T-cell (primary cell): ENCODE data around the gene RASA2. TPM values are rescaled to one million over a fixed set of nuclear protein-coding genes. Genes with fewer than 3 reads are reported as not detected.
"Not testable (repeated sequence)": the region's sequence is repeated elsewhere in the genome, so short reads cannot be mapped to it uniquely, and the experiment has no call there.

ENCODE experiments used
- ATAC-seq, 4 experiments: fragments of 200-7000 bp in 3 of 4; fragments of 150-1000 bp in 1 of 4; cut with Tn5 transposase; replicated peaks in 1 of 4; 1 replicate in 3 of 4; 2 replicates in 1 of 4; pipeline ENCODE4 v1.10.0; 2021; ENCODE audit warnings: moderate library complexity in 3 of 4, mild to moderate bottlenecking in 2 of 4, moderate number of reproducible peaks in 1 of 4
- CTCF ChIA-PET, 2 donors: fragments of 300-600 bp; sonication (Branson Sonifier 250); formaldehyde crosslinking; loops; one replicate each; lab custom pipeline; 2022; ENCODE audit warnings: antibody characterized with exemption in 2 of 2; lab: Charles Lee
- POLR2A ChIA-PET, 2 donors: fragments of 300-600 bp; sonication (Branson Sonifier 250); formaldehyde crosslinking; loops; one replicate each; lab custom pipeline; 2022; ENCODE audit warnings: antibody characterized with exemption in 2 of 2; lab: Charles Lee
- DNase-seq, 35 experiments: peaks; one replicate each; pipeline versions ENCODE4 v3.0.0 to v3.0.0-alpha.2; 2013 to 2023
- H3K27ac ChIP-seq: one replicate; pipeline ENCODE4 v1.5.1; 2013; ENCODE audit warnings: low read length
- H3K27me3 ChIP-seq, 2 experiments: replicated peaks in 1 of 2; 1 replicate in 1 of 2; 2 replicates in 1 of 2; pipeline versions ENCODE4 v1.6.1 to v1.7.0; 2013; ENCODE audit warnings: low read length in 1 of 2, mixed read lengths in 1 of 2; ENCODE audit not compliant: control insufficient read depth in 2 of 2, insufficient read depth in 2 of 2; ENCODE audit errors: extremely low read depth in 1 of 2
- H3K36me3 ChIP-seq, 2 donors: 1 replicate in 1 of 2; 2 replicates in 1 of 2; pipeline versions ENCODE4 v1.6.1 to v1.7.0; 2013; ENCODE audit warnings: low read length in 1 of 2; ENCODE audit not compliant: control insufficient read depth in 2 of 2, insufficient read depth in 1 of 2; ENCODE audit errors: extremely low read depth in 1 of 2
- H3K4me1 ChIP-seq, 2 experiments: 1 replicate in 1 of 2; 2 replicates in 1 of 2; pipeline versions ENCODE4 v1.6.1 to v1.7.0; 2013; ENCODE audit warnings: low read length in 2 of 2, mixed read lengths in 1 of 2; ENCODE audit not compliant: insufficient read depth in 2 of 2, control insufficient read depth in 1 of 2; ENCODE audit errors: extremely low read depth in 1 of 2
- H3K4me3 ChIP-seq, 2 donors: 1 replicate in 1 of 2; 2 replicates in 1 of 2; pipeline versions ENCODE4 v1.5.1 to v1.7.0; 2013; ENCODE audit warnings: mild to moderate bottlenecking in 2 of 2, low read length in 1 of 2, moderate library complexity in 1 of 2; ENCODE audit not compliant: control insufficient read depth in 1 of 2; ENCODE audit errors: extremely low read depth in 1 of 2
- H3K9me3 ChIP-seq: 2 replicates; pipeline ENCODE4 v1.7.0; 2013
- H3K27ac Mint-ChIP-seq, 2 donors: one replicate each; pipeline ENCODE4 v1.8.0; 2020 to 2021; ENCODE audit warnings: mild to moderate bottlenecking in 2 of 2, mixed read lengths in 2 of 2
- H3K27me3 Mint-ChIP-seq, 2 donors: one replicate each; pipeline ENCODE4 v1.8.0; 2021 to 2022; ENCODE audit warnings: mixed read lengths in 2 of 2
- H3K36me3 Mint-ChIP-seq: one replicate; pipeline ENCODE4 v1.8.0; 2021; ENCODE audit warnings: mixed read lengths
- H3K4me1 Mint-ChIP-seq, 3 donors: one replicate each; pipeline ENCODE4 v1.8.0; 2020 to 2022; ENCODE audit warnings: mixed read lengths in 3 of 3, mild to moderate bottlenecking in 1 of 3
- H3K4me3 Mint-ChIP-seq, 3 donors: one replicate each; pipeline ENCODE4 v1.8.0; 2020 to 2022; ENCODE audit warnings: mild to moderate bottlenecking in 3 of 3, mixed read lengths in 3 of 3, moderate library complexity in 3 of 3
- H3K9me3 Mint-ChIP-seq, 3 donors: one replicate each; pipeline ENCODE4 v1.8.0; 2020 to 2022; ENCODE audit warnings: mixed read lengths in 3 of 3
- WGBS: methylation state at CpG from one replicate; pipeline ENCODE4 v1.1.5; 2013; ENCODE audit warnings: missing lambda C conversion rate; ENCODE audit not compliant: insufficient coverage; 5-methylcytosine and 5-hydroxymethylcytosine counted together
- total RNA-seq, 35 experiments: library from RNA in 6 of 35; stranded (reverse) in 6 of 35; fragments of 120-200 nt in 1 of 35; gene quantifications; one replicate each; pipeline versions ENCODE4 v1.2.1 to v1.2.4 and lab custom pipeline; 2013 to 2026

Gene RASA2
- total RNA-seq, 5 donors from 2014 or later (not counting 1 experiment from before 2014, with no cell fraction given): 52.7 to 80.0 (median 62.6) TPM

DNA sequence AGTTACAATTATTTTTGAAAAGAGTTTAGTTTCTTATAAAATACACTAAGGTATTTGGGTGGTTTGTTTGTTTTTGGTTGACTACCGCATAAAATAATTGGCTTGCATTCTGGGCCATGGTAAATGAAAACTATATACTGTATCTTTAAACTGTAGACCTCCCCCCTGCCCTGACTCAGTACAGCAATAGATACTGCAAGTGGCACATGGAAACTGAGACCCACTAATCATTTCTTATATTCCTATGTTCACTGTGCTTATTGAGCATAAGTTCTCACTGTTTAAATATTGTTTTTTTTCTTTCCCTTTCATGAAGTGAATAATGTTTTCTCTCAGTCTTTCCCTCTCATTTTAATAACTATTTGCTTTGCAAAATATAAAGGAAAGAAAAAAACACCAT is 45.8 kb downstream of the RASA2 start:
- Histone ChIP-seq H3K27ac (peak overlapping the region; percentile 6), H3K36me3 (peaks cover 4 to 24% of the 10 kb centered on the region in 2 donors), H3K4me3 (no peak overlapping the region), H3K9me3 (no peaks in the 10 kb centered on the region), H3K4me1 (peaks cover 2 to 44% of the 10 kb centered on the region in 2 experiments), H3K27me3 (no peaks in the 10 kb centered on the region)
- no peaks in the 10 kb centered on the region for H3K27me3 Mint-ChIP-seq
- ATAC-seq: no peak
- H3K9me3 Mint-ChIP-seq: peaks cover 0 to 6% (median 5%) of the 10 kb centered on the region in 3 donors
- POLR2A ChIA-PET: interaction anchor here in 1 of 2 donors (0.5 kb wide), 1 partner anchor 90 kb away, joined by 3 read pairs; no protein-coding TSS in a partner anchor
- H3K36me3 Mint-ChIP-seq: peaks cover 35% of the 10 kb centered on the region
- no peak overlapping the region for H3K4me3 Mint-ChIP-seq
- DNase-seq: no peak
- peak overlapping the region; percentile 32 to 56 for H3K27ac Mint-ChIP-seq
- CTCF ChIA-PET: interaction anchor here in 1 of 2 donors (1.0 to 1.1 kb wide), 2 partner anchors 11 to 20 kb away, joined by 4 read pairs; no protein-coding TSS in a partner anchor
- no CpG with 5 or more reads among the region's 1 CpG for WGBS
- H3K4me1 Mint-ChIP-seq: peaks cover 64 to 71% (median 67%) of the 10 kb centered on the region in 3 donors

GRCh38 chr3:141536017-141536416 is 49.2 kb downstream of the RASA2 start:
- WGBS: no CpG with 5 or more reads among the region's 6 CpGs
- not testable (repeated sequence) for H3K9me3 Mint-ChIP-seq, DNase-seq, H3K27me3 ChIP-seq, H3K9me3 ChIP-seq, H3K27ac ChIP-seq, H3K27me3 Mint-ChIP-seq, ATAC-seq, H3K4me3 ChIP-seq, H3K4me3 Mint-ChIP-seq
- ChIA-PET CTCF (interaction anchor here in 1 of 2 donors (0.7 kb wide), 1 partner anchor 233 kb away, joined by 4 read pairs; no protein-coding TSS in a partner anchor), POLR2A (interaction anchor here in 1 of 2 donors (0.6 kb wide), 1 partner anchor 478 kb away, joined by 6 read pairs; no protein-coding TSS in a partner anchor)
- H3K27ac Mint-ChIP-seq: peak overlapping the region in 1 of 2 donors; percentile 28
- H3K4me1 ChIP-seq: peaks cover 0 to 12% of the 10 kb centered on the region in 2 experiments
- H3K36me3 ChIP-seq: peaks cover 4 to 32% of the 10 kb centered on the region in 2 donors
- peaks cover 46% of the 10 kb centered on the region for H3K36me3 Mint-ChIP-seq
- H3K4me1 Mint-ChIP-seq: peaks cover 59 to 66% (median 64%) of the 10 kb centered on the region in 3 donors

- Histone ChIP-seq H3K36me3 (peaks cover 4 to 45% of the 10 kb centered on the region in 2 donors), H3K4me3 (no peak overlapping the region), H3K27me3 (no peaks in the 10 kb centered on the region), H3K27ac (no peak overlapping the region), H3K4me1 (peaks cover 3 to 4% of the 10 kb centered on the region in 2 experiments), H3K9me3 (peaks cover 4% of the 10 kb centered on the region)
- Mint-ChIP-seq H3K36me3 (peaks cover 58% of the 10 kb centered on the region), H3K9me3 (peaks cover 0 to 10% (median 6%) of the 10 kb centered on the region in 3 donors), H3K4me3 (no peak overlapping the region), H3K4me1 (peaks cover 64 to 67% (median 67%) of the 10 kb centered on the region in 3 donors), H3K27me3 (no peaks in the 10 kb centered on the region), H3K27ac (peak overlapping the region; percentile 36 to 39)
- ChIA-PET CTCF (interaction anchor here in 1 of 2 donors (0.8 to 1.0 kb wide), 2 partner anchors 15 to 35 kb away, joined by 3 read pairs; no protein-coding TSS in a partner anchor), POLR2A (interaction anchor here in 1 of 2 donors (0.6 kb wide), 1 partner anchor 41 kb away, joined by 3 read pairs; no protein-coding TSS in a partner anchor)
- DNase-seq: no peak
- ATAC-seq: no peak
These were observed 51.0 kb downstream of the RASA2 start for GRCh38 chr3:141537856-141538255.

DNA sequence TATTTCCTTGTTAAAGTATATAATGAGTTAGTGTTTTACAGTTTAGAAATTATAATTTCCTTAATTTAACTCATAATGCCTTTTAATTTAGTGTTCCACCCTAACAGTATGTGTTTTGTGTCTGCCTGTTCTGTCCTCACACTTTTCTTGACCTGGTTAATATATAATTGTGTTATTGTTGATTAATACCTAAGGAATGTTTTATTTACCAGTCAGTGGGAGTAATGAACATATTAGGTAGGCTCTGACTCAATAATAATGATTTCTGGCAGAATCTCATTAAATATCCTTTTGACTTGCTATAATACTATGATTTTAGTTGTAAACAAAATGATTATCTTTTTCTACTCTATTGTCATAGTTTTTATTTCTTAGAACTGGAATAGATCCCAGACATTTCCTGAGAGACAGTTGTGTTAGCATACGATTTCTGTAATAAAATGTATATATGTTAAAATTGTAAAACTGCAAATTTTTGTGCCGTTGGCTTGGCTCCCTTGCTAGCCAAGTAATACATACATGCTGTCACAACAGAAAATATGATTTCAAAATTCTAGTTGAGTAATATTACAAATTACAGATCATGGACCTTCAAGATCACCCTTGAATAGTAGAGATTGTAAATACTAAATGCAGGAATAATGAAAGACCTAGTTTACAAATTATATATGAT is 51.9 kb downstream of the RASA2 start:
- H3K36me3 ChIP-seq: peaks cover 4 to 45% of the 10 kb centered on the region in 2 donors
- H3K4me1 ChIP-seq: peaks cover 0 to 4% of the 10 kb centered on the region in 2 experiments
- WGBS: no CpG with 5 or more reads among the region's 2 CpGs
- Mint-ChIP-seq H3K27ac (peak overlapping the region in 1 of 2 donors; percentile 77), H3K36me3 (peaks cover 58% of the 10 kb centered on the region), H3K9me3 (peaks cover 0 to 16% (median 12%) of the 10 kb centered on the region in 3 donors), H3K4me3 (no peak overlapping the region), H3K4me1 (peaks cover 61 to 64% (median 62%) of the 10 kb centered on the region in 3 donors), H3K27me3 (no peaks in the 10 kb centered on the region)
- no peaks in the 10 kb centered on the region for H3K27me3 ChIP-seq
- ChIA-PET CTCF (interaction anchor here in 1 of 2 donors (0.7 kb wide), 1 partner anchor 36 kb away, joined by 3 read pairs; no protein-coding TSS in a partner anchor), POLR2A (no interaction called here)
- H3K27ac ChIP-seq: no peak overlapping the region
- ATAC-seq (no peak), DNase-seq (no peak)
- peaks cover 10% of the 10 kb centered on the region for H3K9me3 ChIP-seq
- H3K4me3 ChIP-seq: no peak overlapping the region

DNA sequence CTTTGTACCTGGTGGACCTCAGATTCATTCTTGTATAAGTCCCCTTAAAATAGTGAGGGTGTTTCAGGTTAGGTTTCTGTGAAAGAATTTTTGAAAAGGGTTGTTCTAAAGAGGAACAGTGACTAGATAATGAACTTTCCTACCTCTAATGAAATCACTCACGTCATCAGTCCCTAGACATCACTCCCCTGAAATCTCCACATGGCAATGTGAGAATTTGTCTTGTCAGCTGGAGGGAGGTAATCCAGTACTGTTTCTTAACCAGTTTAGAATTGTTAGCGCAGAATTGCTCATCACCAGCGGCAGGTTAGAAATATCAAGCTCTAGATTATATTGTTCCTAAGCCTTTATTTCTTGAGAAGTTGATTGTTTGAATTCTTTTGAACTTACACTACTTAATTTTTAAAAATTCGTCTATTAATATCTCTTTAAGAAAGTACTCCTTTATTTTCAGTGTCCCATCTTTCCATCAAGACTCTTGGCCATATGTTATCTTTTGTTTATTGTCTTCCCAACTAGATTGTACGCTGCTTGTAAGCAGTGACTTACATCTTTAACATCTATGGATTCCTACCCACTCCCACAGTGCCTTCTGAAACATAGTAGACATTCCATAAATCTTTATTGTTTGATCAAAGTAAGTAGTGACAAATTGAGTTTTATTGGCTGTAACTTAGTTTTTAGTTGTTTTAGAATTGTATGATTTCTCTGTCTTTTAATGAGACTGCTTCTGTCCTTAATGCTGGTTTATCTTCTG is 52.8 kb downstream of the RASA2 start:
- DNase-seq: no peak
- Mint-ChIP-seq H3K4me1 (peaks cover 62 to 67% (median 63%) of the 10 kb centered on the region in 3 donors), H3K27me3 (no peaks in the 10 kb centered on the region), H3K9me3 (peaks cover 0 to 19% (median 15%) of the 10 kb centered on the region in 3 donors), H3K36me3 (peaks cover 62% of the 10 kb centered on the region), H3K4me3 (no peak overlapping the region), H3K27ac (peak overlapping the region; percentile 65 to 77)
- H3K36me3 ChIP-seq: peaks cover 7 to 48% of the 10 kb centered on the region in 2 donors
- H3K9me3 ChIP-seq: peaks cover 10% of the 10 kb centered on the region
- H3K4me3 ChIP-seq: no peak overlapping the region
- H3K27ac ChIP-seq: no peak overlapping the region
- no peak for ATAC-seq
- ChIA-PET CTCF (interaction anchor here in 1 of 2 donors (0.7 kb wide), 1 partner anchor 37 kb away, joined by 3 read pairs; no protein-coding TSS in a partner anchor), POLR2A (no interaction called here)
- H3K4me1 ChIP-seq: peaks cover 0 to 4% of the 10 kb centered on the region in 2 experiments
- WGBS: no CpG with 5 or more reads among the region's 5 CpGs
- H3K27me3 ChIP-seq: no peaks in the 10 kb centered on the region

GRCh38 chr3:141540531-141540930 is 53.7 kb downstream of the RASA2 start:
- Mint-ChIP-seq H3K27me3 (no peaks in the 10 kb centered on the region), H3K36me3 (peaks cover 65% of the 10 kb centered on the region), H3K9me3 (peaks cover 0 to 16% (median 11%) of the 10 kb centered on the region in 3 donors), H3K4me3 (no peak overlapping the region), H3K27ac (peak overlapping the region; percentile 78 to 82), H3K4me1 (peaks cover 67 to 70% (median 67%) of the 10 kb centered on the region in 3 donors)
- Histone ChIP-seq H3K27me3 (no peaks in the 10 kb centered on the region), H3K9me3 (peaks cover 10% of the 10 kb centered on the region), H3K4me3 (no peak overlapping the region), H3K27ac (no peak overlapping the region), H3K36me3 (peaks cover 5 to 40% of the 10 kb centered on the region in 2 donors), H3K4me1 (peaks cover 0 to 8% of the 10 kb centered on the region in 2 experiments)
- ChIA-PET CTCF (interaction anchor here in 1 of 2 donors (0.7 to 1.0 kb wide), 2 partner anchors 15 to 26 kb away, joined by 3 to 5 read pairs; no protein-coding TSS in a partner anchor), POLR2A (no interaction called here)
- WGBS: no CpG with 5 or more reads among the region's 2 CpGs
- DNase-seq (no peak), ATAC-seq (no peak)
